ENCODE results near the gene FZD10. TPM values are rescaled to one million over a fixed set of nuclear protein-coding genes. Genes with fewer than 3 reads are reported as not detected.

Gene FZD10, protein sequence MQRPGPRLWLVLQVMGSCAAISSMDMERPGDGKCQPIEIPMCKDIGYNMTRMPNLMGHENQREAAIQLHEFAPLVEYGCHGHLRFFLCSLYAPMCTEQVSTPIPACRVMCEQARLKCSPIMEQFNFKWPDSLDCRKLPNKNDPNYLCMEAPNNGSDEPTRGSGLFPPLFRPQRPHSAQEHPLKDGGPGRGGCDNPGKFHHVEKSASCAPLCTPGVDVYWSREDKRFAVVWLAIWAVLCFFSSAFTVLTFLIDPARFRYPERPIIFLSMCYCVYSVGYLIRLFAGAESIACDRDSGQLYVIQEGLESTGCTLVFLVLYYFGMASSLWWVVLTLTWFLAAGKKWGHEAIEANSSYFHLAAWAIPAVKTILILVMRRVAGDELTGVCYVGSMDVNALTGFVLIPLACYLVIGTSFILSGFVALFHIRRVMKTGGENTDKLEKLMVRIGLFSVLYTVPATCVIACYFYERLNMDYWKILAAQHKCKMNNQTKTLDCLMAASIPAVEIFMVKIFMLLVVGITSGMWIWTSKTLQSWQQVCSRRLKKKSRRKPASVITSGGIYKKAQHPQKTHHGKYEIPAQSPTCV
- total RNA-seq (2014; rRNA removed; shearing (Covaris generic)) = not detected in 2 replicates

- H3K27ac ChIP-seq = no peak within 1 kb of the TSS
- no peaks in the 10 kb centered on the region for H3K9me3 ChIP-seq (replicated peaks)
- no peak for DNase-seq
- H3K27me3 ChIP-seq = no peaks in the 10 kb centered on the region
- no peaks in the 10 kb centered on the region for H3K36me3 ChIP-seq
- no peak within 1 kb of the TSS for H3K4me3 ChIP-seq
- no peaks in the 10 kb centered on the region for H3K4me1 ChIP-seq
These were observed at the start of gene FZD10 for GRCh38 chr12:130162267-130162666. Gene FZD10, plus strand, starts transcription at chr12:130162464. Its CDS starts 479 bp downstream, at chr12:130162943.

- H3K4me1 ChIP-seq = no peaks in the 10 kb centered on the region
- H3K36me3 ChIP-seq = no peaks in the 10 kb centered on the region
- H3K27me3 ChIP-seq = no peaks in the 10 kb centered on the region
- no peak for DNase-seq
- no peaks in the 10 kb centered on the region for H3K9me3 ChIP-seq (replicated peaks)
- no peak overlapping the region for H3K27ac ChIP-seq
- H3K4me3 ChIP-seq = no peak overlapping the region
These were observed 47.3 kb upstream of the FZD10 start for GRCh38 chr12:130114952-130115351.

DNA sequence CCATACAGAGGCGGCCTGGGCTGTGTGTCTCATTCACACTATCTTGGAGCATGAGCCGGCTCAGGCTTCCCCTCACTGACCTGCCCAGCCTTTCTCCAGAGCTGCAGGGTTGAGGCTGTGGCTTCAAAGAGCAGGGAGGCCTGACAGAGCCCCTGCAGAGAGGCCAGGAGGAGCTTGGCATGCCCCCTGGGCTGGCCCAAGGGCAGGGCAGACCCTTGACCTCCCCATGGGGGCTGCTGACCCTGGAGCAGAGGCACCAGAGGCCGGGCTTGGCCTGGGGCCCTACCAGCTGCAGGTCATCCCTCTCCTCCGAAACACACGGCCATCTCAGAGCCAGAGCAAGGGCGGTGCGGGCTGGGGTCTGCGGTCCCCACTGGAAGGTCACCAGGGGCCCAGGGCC lies 46.6 kb upstream of the FZD10 start:
- H3K9me3 ChIP-seq (replicated peaks) = no peaks in the 10 kb centered on the region
- H3K27ac ChIP-seq = no peak overlapping the region
- no peaks in the 10 kb centered on the region for H3K4me1 ChIP-seq
- no peaks in the 10 kb centered on the region for H3K27me3 ChIP-seq
- no peak overlapping the region for H3K4me3 ChIP-seq
- no peak for DNase-seq
- no peaks in the 10 kb centered on the region for H3K36me3 ChIP-seq

GRCh38 chr12:130116791-130117190 lies 45.5 kb upstream of the FZD10 start:
- no peak overlapping the region for H3K27ac ChIP-seq
- H3K4me3 ChIP-seq = no peak overlapping the region
- H3K27me3 ChIP-seq = no peaks in the 10 kb centered on the region
- no peak for DNase-seq
- no peaks in the 10 kb centered on the region for H3K4me1 ChIP-seq
- no peaks in the 10 kb centered on the region for H3K36me3 ChIP-seq
- H3K9me3 ChIP-seq (replicated peaks) = no peaks in the 10 kb centered on the region

- Histone ChIP-seq H3K4me1 (no peaks in the 10 kb centered on the region), H3K27ac (no peak overlapping the region), H3K27me3 (no peaks in the 10 kb centered on the region), H3K9me3 (replicated peaks) (no peaks in the 10 kb centered on the region), H3K36me3 (no peaks in the 10 kb centered on the region), H3K4me3 (no peak overlapping the region)
- DNase-seq = no peak
These were observed 45.0 kb upstream of the FZD10 start for GRCh38 chr12:130117233-130117632.

GRCh38 chr12:130117701-130118100 lies 44.6 kb upstream of the FZD10 start:
- no peaks in the 10 kb centered on the region for H3K4me1 ChIP-seq
- no peaks in the 10 kb centered on the region for H3K36me3 ChIP-seq
- H3K9me3 ChIP-seq (replicated peaks) = no peaks in the 10 kb centered on the region
- DNase-seq = no peak
- no peak overlapping the region for H3K4me3 ChIP-seq
- no peak overlapping the region for H3K27ac ChIP-seq
- H3K27me3 ChIP-seq = no peaks in the 10 kb centered on the region

- H3K36me3 ChIP-seq = no peaks in the 10 kb centered on the region
- H3K27ac ChIP-seq = no peak overlapping the region
- H3K27me3 ChIP-seq = no peaks in the 10 kb centered on the region
- no peak for DNase-seq
- H3K9me3 ChIP-seq (replicated peaks) = no peaks in the 10 kb centered on the region
- H3K4me3 ChIP-seq = no peak overlapping the region
- H3K4me1 ChIP-seq = no peaks in the 10 kb centered on the region
These were observed 44.1 kb upstream of the FZD10 start for GRCh38 chr12:130118181-130118580.

DNA sequence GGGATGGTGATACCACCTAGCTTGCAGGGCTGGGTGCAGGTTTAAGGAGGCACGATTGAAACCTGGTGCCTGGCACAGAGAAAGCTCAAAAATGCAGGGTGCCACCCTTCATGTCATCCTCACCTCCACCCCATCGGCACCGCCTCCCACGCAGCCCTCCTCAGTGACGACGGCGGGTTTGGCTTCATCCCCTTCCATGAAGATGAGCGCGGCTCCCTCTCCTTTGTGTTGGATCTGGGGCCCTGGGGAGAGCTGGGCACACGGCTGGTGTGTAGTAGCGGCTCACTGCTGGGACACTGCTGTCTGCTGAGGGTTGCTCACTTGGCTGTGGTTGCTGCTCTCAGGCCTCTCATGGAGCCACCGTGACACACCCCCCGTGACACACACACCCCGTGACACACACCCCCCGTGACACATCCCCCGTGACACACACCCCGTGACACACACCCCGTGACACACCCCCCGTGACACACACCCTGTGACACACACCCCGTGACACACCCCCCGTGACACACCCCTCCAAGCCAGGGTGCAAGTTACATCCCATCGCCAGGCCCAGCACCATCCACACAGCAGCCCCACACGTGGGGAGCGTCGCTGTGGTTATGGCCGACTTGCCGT lies 42.9 kb upstream of the FZD10 start:
- H3K9me3 ChIP-seq (replicated peaks) = no peaks in the 10 kb centered on the region
- no peak for DNase-seq
- H3K4me3 ChIP-seq = no peak overlapping the region
- no peaks in the 10 kb centered on the region for H3K27me3 ChIP-seq
- H3K36me3 ChIP-seq = no peaks in the 10 kb centered on the region
- H3K27ac ChIP-seq = no peak overlapping the region
- no peaks in the 10 kb centered on the region for H3K4me1 ChIP-seq

DNA sequence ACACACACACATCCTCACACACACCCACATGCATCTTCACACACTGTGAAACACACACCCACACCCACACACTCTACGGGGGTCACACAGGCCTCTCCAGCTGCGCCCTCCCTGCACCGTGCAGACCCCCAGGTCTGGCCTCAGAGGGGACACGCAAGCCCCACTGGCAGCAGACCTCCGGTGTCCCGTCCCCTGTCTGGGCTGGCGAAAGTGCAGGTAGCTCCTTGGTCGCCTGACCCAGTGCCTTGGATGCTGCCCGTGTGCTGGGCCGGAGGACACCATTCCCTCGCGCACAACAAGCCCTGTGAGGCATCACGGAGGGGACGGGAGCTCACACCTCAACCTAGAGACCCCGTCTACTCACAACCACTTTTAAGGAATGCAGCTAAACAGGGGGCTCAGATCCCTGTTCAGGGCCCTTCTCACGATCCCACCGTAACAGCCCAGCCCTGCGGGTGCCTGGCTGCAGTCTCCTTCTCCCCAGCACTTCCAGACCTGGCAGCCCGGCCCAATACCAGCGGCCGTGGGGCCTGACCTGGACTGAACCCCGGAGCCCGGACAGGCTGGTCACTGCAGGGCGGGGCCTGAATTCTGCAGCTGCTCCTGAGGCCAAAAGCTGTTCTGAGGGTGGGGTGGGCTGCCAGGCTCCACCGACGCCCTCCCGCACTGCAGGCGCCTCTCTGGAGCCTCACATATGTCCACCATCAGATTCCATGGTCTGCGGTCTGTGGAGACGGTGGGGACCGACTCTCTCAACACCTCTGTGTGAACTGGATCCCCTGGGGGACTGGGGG lies 42.1 kb upstream of the FZD10 start:
- Histone ChIP-seq H3K27ac (no peak overlapping the region), H3K4me1 (no peaks in the 10 kb centered on the region), H3K36me3 (no peaks in the 10 kb centered on the region), H3K4me3 (no peak overlapping the region), H3K9me3 (replicated peaks) (no peaks in the 10 kb centered on the region), H3K27me3 (no peaks in the 10 kb centered on the region)
- DNase-seq = no peak

GRCh38 chr12:130121226-130122000 lies 40.9 kb upstream of the FZD10 start:
- Histone ChIP-seq H3K27me3 (no peaks in the 10 kb centered on the region), H3K36me3 (no peaks in the 10 kb centered on the region), H3K27ac (no peak overlapping the region), H3K4me1 (no peaks in the 10 kb centered on the region), H3K4me3 (no peak overlapping the region), H3K9me3 (replicated peaks) (no peaks in the 10 kb centered on the region)
- no peak for DNase-seq

DNA sequence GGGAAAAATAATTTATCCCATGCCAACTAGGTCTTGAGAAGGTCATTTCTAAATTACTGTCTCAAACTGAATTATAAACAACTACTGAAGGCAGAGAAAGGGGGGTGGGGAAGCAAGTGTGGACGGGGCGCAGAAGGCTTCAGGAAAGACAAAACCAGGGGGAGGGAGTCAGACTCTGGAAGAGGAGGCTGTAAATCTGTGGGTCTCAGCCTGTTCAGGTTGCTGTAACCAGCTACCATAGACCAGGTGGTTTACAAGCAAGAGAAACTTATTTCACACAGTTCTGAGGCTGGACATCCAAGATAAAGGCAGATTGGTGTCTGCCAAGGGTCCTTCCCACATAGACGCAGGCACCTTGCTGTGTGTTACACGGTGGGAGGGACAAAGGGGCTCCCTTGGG lies 39.9 kb upstream of the FZD10 start:
- no peak for DNase-seq
- Histone ChIP-seq H3K27ac (no peak overlapping the region), H3K27me3 (no peaks in the 10 kb centered on the region), H3K4me3 (no peak overlapping the region), H3K9me3 (replicated peaks) (no peaks in the 10 kb centered on the region), H3K4me1 (no peaks in the 10 kb centered on the region), H3K36me3 (no peaks in the 10 kb centered on the region)

DNA sequence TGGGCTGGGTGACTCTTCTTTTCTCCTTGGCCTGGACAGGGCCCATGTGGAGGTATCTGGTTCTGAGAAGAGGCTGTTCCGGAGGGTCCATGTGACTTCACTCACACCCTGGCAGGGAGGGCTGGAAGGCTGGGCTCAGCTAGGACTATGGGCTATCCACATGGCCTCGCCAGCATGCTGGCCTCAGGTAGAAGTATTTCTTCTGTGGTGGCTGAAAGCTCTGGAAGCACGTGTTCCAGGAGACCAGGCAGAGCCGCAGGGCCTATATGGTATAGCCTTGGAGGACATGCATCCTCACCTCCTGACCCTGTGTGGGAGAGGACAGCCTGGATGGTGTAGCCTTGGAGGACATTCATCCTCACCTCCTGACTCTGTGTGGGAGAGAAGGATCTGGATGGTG lies 38.2 kb upstream of the FZD10 start:
- Histone ChIP-seq H3K9me3 (replicated peaks) (no peaks in the 10 kb centered on the region), H3K36me3 (no peaks in the 10 kb centered on the region), H3K4me1 (no peaks in the 10 kb centered on the region)

GRCh38 chr12:130124605-130125244 lies 37.5 kb upstream of the FZD10 start:
- no peaks in the 10 kb centered on the region for H3K4me1 ChIP-seq
- DNase-seq = no peak
- no peaks in the 10 kb centered on the region for H3K36me3 ChIP-seq
- no peaks in the 10 kb centered on the region for H3K27me3 ChIP-seq
- no peak overlapping the region for H3K27ac ChIP-seq
- H3K4me3 ChIP-seq = no peak overlapping the region
- H3K9me3 ChIP-seq (replicated peaks) = no peaks in the 10 kb centered on the region

More for the DNA sequence above, 38.2 kb upstream of the FZD10 start:
- no peak overlapping the region for H3K4me3 ChIP-seq
- H3K27me3 ChIP-seq = no peaks in the 10 kb centered on the region
- H3K27ac ChIP-seq = no peak overlapping the region
- no peak for DNase-seq

GRCh38 chr12:130126023-130126432 lies 36.2 kb upstream of the FZD10 start:
- no peaks in the 10 kb centered on the region for H3K4me1 ChIP-seq
- H3K9me3 ChIP-seq (replicated peaks) = no peaks in the 10 kb centered on the region
- no peak for DNase-seq
- no peak overlapping the region for H3K4me3 ChIP-seq
- H3K36me3 ChIP-seq = no peaks in the 10 kb centered on the region
- no peaks in the 10 kb centered on the region for H3K27me3 ChIP-seq
- no peak overlapping the region for H3K27ac ChIP-seq

All from SJCRH30 (cell line).